Osteocyte (in vitro differentiated cells): ENCODE data around the gene DLGAP4. TPM values are rescaled to one million over a fixed set of nuclear protein-coding genes. Genes with fewer than 3 reads are reported as not detected.

Experiments
- DNase-seq: peaks from one replicate; pipeline ENCODE4 v3.0.0; 2021; ENCODE audit warnings: mixed read lengths; ENCODE audit not compliant: unreplicated experiment; ENCODE audit errors: extremely low spot score
- H3K27ac Mint-ChIP-seq: one replicate; pipeline ENCODE4 v1.8.0; 2021; ENCODE audit warnings: mild to moderate bottlenecking, mixed read lengths; ENCODE audit not compliant: unreplicated experiment
- H3K27me3 Mint-ChIP-seq: one replicate; pipeline ENCODE4 v1.8.0; 2021; ENCODE audit warnings: mixed read lengths; ENCODE audit not compliant: unreplicated experiment
- H3K36me3 Mint-ChIP-seq: one replicate; pipeline ENCODE4 v1.8.0; 2021; ENCODE audit warnings: mixed read lengths; ENCODE audit not compliant: unreplicated experiment
- H3K4me1 Mint-ChIP-seq: one replicate; pipeline ENCODE4 v1.8.0; 2021; ENCODE audit warnings: mixed read lengths; ENCODE audit not compliant: unreplicated experiment
- H3K4me3 Mint-ChIP-seq: one replicate; pipeline ENCODE4 v1.8.0; 2021; ENCODE audit warnings: mild to moderate bottlenecking, moderate library complexity, mixed read lengths; ENCODE audit not compliant: unreplicated experiment
- H3K9me3 Mint-ChIP-seq: one replicate; pipeline ENCODE4 v1.8.0; 2021; ENCODE audit warnings: mixed read lengths; ENCODE audit not compliant: unreplicated experiment
- CTCF ChIP-seq: fragments of 200-600 bp; sonication (generic); IDR thresholded peaks from 2 replicates; pipeline ENCODE4 v1.5.0; 2021; ENCODE audit warnings: antibody characterized with exemption, mild to moderate bottlenecking, moderate library complexity
- total RNA-seq: library from RNA; stranded (reverse); gene quantifications from 2 replicates; pipeline ENCODE4 v1.2.1, GENCODE V29; 2021

DLGAP4 gene
- total RNA-seq, 1 donor from 2014 or later = 134 TPM

- Mint-ChIP-seq H3K27ac (peak overlapping the region; percentile 92), H3K36me3 (peaks cover 2% of the 10 kb centered on the region), H3K9me3 (no peaks in the 10 kb centered on the region), H3K27me3 (no peaks in the 10 kb centered on the region), H3K4me3 (peak overlapping the region; percentile 65), H3K4me1 (peaks cover 37% of the 10 kb centered on the region)
- no peak for TF ChIP-seq CTCF
- DNase-seq = peak; percentile 96
Measured at GRCh38 chr20:36460648-36461599, 154.8 kb downstream of the DLGAP4 start.

GRCh38 chr20:36461600-36462439 lies 155.7 kb downstream of the DLGAP4 start:
- Mint-ChIP-seq H3K4me1 (peaks cover 45% of the 10 kb centered on the region), H3K27me3 (no peaks in the 10 kb centered on the region), H3K9me3 (no peaks in the 10 kb centered on the region), H3K27ac (peak overlapping the region; percentile 96), H3K36me3 (peaks cover 2% of the 10 kb centered on the region), H3K4me3 (peak overlapping the region; percentile 98)
- DNase-seq = no peak
- TF ChIP-seq CTCF = no peak

GRCh38 chr20:36462440-36463211 lies 156.5 kb downstream of the DLGAP4 start:
- no peak for DNase-seq
- Mint-ChIP-seq H3K4me1 (peaks cover 54% of the 10 kb centered on the region), H3K4me3 (peak overlapping the region; percentile 98), H3K9me3 (no peaks in the 10 kb centered on the region), H3K27ac (peak overlapping the region; percentile 96), H3K27me3 (no peaks in the 10 kb centered on the region), H3K36me3 (peaks cover 2% of the 10 kb centered on the region)
- no peak for TF ChIP-seq CTCF

- Mint-ChIP-seq H3K9me3 (no peaks in the 10 kb centered on the region), H3K4me1 (peaks cover 62% of the 10 kb centered on the region), H3K36me3 (peaks cover 2% of the 10 kb centered on the region), H3K27me3 (no peaks in the 10 kb centered on the region), H3K4me3 (peak overlapping the region; percentile 98), H3K27ac (peak overlapping the region; percentile 96)
- no peak for TF ChIP-seq CTCF
- DNase-seq = no peak
Measured at GRCh38 chr20:36463212-36464061, 157.3 kb downstream of the DLGAP4 start.
